Right atrium auricular region (tissue), 2 donors: ENCODE measurements around the gene OR12D3. TPM values are rescaled to one million over a fixed set of nuclear protein-coding genes. Genes with fewer than 3 reads are reported as not detected.
"Not testable (repeated sequence)": the region's sequence is repeated elsewhere in the genome, so short reads cannot be mapped to it uniquely, and the experiment has no call there.

ENCODE experiments used
- DNase-seq: peaks from one replicate; pipeline ENCODE4 v3.0.0-alpha.2; 2019; ENCODE audit warnings: low spot score
- H3K27ac ChIP-seq, 2 donors: fragments of 200-600 bp; sonication (generic); 1 replicate in 1 of 2; 2 replicates in 1 of 2; pipeline ENCODE4 v1.5.1; 2016 to 2019
- H3K27me3 ChIP-seq, 2 donors: fragments of 200-600 bp; sonication (generic); one replicate each; pipeline versions ENCODE4 v1.5.1 to v1.6.0; 2017 to 2019
- H3K36me3 ChIP-seq: fragments of 200-600 bp; sonication (generic); one replicate; pipeline ENCODE4 v1.5.1; 2016
- H3K4me1 ChIP-seq, 2 donors: fragments of 200-600 bp; sonication (generic); one replicate each; pipeline versions ENCODE4 v1.5.1 to v1.6.0; 2017 to 2019
- H3K4me3 ChIP-seq, 2 donors: fragments of 200-600 bp; sonication (generic); 1 replicate in 1 of 2; 2 replicates in 1 of 2; pipeline ENCODE4 v1.5.1; 2017 to 2019; ENCODE audit warnings: mild to moderate bottlenecking in 1 of 2, moderate library complexity in 1 of 2
- H3K9me3 ChIP-seq, 2 donors: fragments of 200-600 bp; sonication (generic); one replicate each; pipeline ENCODE4 v1.5.1; 2019
- CTCF ChIP-seq, 2 donors: fragments of 200-600 bp; sonication (generic); IDR thresholded peaks; one replicate each; pipeline ENCODE4 v1.5.1; 2019; ENCODE audit warnings: antibody characterized with exemption in 2 of 2
- total RNA-seq, 2 donors: library from RNA; depleted of rRNA; stranded (reverse); fragments of >200 nt; gene quantifications; one replicate each; pipeline ENCODE4 v1.1.0, GENCODE V29; 2016

Gene OR12D3
- total RNA-seq, 2 donors from 2014 or later, result not detected

- H3K4me1 ChIP-seq, result no peaks in the 10 kb centered on the region
- H3K9me3 ChIP-seq, result peaks cover 0 to 4% of the 10 kb centered on the region in 2 donors
- H3K27me3 ChIP-seq, result no peaks in the 10 kb centered on the region
- H3K36me3 ChIP-seq, result no peaks in the 10 kb centered on the region
- H3K4me3 ChIP-seq, result no peak overlapping the region
- no peak overlapping the region for H3K27ac ChIP-seq
- no peak for DNase-seq
- TF ChIP-seq CTCF (IDR thresholded peaks at IDR 0.05), result no peak
Measured at GRCh38 chr6:29355603-29356002, 19.5 kb downstream of the OR12D3 start.

DNA sequence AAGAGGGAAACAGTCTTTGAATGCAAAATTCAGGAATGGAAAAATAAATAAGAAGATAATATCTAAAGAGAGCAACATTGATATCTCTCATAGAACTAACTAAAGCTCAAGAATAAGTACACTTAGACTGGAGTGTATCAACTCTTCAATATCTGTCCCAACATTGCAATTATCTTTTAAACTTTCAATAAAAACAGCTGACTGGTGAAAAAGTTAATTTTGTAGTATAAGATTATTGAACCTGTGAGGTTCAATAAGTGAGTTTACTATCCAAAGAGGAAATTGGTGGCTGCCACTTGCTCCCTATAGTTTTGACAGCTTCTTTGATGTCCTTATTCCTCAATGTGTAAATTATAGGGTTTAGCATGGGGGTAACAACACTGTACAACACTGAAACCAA lies 20.1 kb downstream of the OR12D3 start:
- H3K27ac ChIP-seq, result no peak overlapping the region
- H3K4me1 ChIP-seq, result no peaks in the 10 kb centered on the region
- H3K27me3 ChIP-seq, result no peaks in the 10 kb centered on the region
- H3K9me3 ChIP-seq, result peaks cover 0 to 10% of the 10 kb centered on the region in 2 donors
- TF ChIP-seq CTCF (IDR thresholded peaks at IDR 0.05), result no peak
- H3K36me3 ChIP-seq, result no peaks in the 10 kb centered on the region
- H3K4me3 ChIP-seq, result no peak overlapping the region
- DNase-seq, result no peak

- H3K27ac ChIP-seq, DNase-seq, H3K27me3 ChIP-seq, H3K36me3 ChIP-seq, H3K4me3 ChIP-seq, H3K4me1 ChIP-seq: not testable (repeated sequence)
- H3K9me3 ChIP-seq, result peaks cover 0 to 12% of the 10 kb centered on the region in 2 donors
Measured at GRCh38 chr6:29349348-29349747, 25.7 kb downstream of the OR12D3 start.

DNA sequence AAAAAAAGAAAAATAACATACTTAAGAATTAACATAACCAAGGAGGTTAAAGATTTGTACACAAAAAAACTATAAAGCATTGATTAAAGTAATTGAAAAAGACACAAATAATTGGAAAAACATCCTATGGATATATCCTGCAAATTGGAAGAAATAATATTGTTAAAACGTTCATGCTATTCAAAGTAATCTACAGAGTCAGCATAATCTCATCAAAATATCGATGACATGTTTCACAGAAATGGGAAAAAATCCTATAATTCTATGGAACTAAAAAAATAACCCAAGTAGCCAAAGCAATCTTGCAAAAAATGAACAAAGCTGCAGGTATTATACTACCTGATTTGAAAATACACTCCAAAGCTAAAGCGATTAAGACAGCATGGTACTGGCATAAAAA lies 29.7 kb downstream of the OR12D3 start:
- Histone ChIP-seq H3K9me3 (peaks cover 0 to 7% of the 10 kb centered on the region in 2 donors), H3K36me3 (no peaks in the 10 kb centered on the region), H3K27me3 (no peaks in the 10 kb centered on the region), H3K4me1 (no peaks in the 10 kb centered on the region), H3K4me3 (no peak overlapping the region), H3K27ac (no peak overlapping the region)
- DNase-seq, result no peak
- no peak for TF ChIP-seq CTCF (IDR thresholded peaks at IDR 0.05)

DNA sequence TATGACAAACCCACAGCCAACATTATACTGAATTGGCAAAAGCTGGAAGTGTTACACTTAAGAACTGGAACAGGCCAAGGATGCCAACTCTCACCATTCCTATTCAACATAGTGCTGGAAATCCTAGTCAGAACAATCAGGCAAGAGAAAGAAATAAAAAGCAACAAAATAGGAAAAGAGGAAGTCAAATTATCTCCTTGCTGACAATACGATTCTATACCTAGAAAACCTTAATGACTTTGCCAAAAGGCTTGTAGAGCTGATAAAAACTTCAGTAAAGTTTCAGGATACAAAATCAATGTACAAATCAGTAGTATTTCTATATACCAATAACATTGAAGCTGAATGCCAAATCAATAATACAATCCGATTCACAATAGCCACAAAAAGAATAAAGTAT lies 38.8 kb downstream of the OR12D3 start:
- Histone ChIP-seq H3K27me3 (no peaks in the 10 kb centered on the region), H3K27ac (no peak overlapping the region), H3K36me3 (no peaks in the 10 kb centered on the region), H3K4me1 (no peaks in the 10 kb centered on the region), H3K4me3 (no peak overlapping the region), H3K9me3 (peaks cover 0 to 7% of the 10 kb centered on the region in 2 donors)
- no peak for DNase-seq
- TF ChIP-seq CTCF (IDR thresholded peaks at IDR 0.05), result no peak

GRCh38 chr6:29332676-29333075 lies 42.4 kb downstream of the OR12D3 start:
- no peaks in the 10 kb centered on the region for H3K36me3 ChIP-seq
- H3K4me3 ChIP-seq, result no peak overlapping the region
- H3K27me3 ChIP-seq, result no peaks in the 10 kb centered on the region
- H3K27ac ChIP-seq, result no peak overlapping the region
- no peak for DNase-seq
- H3K9me3 ChIP-seq, result peaks cover 0 to 7% of the 10 kb centered on the region in 2 donors
- H3K4me1 ChIP-seq, result no peaks in the 10 kb centered on the region
- TF ChIP-seq CTCF (IDR thresholded peaks at IDR 0.05), result no peak
